Neuron (in vitro differentiated cells): ENCODE measurements around the gene SIM2.

ENCODE experiments used
- H2AFZ ChIP-seq: one replicate; pipeline ENCODE4 v1.6.1; 2013; ENCODE audit warnings: low read depth, mild to moderate bottlenecking, inconsistent platforms, low read length, moderate library complexity
- H3K27me3 ChIP-seq: one replicate; pipeline ENCODE4 v1.6.1; 2013; ENCODE audit warnings: low read length; ENCODE audit not compliant: insufficient read depth
- H3K36me3 ChIP-seq: one replicate; pipeline ENCODE4 v1.6.1; 2013; ENCODE audit warnings: low read length; ENCODE audit not compliant: insufficient read depth
- H3K4me1 ChIP-seq: one replicate; pipeline ENCODE4 v1.6.1; 2013; ENCODE audit warnings: low read length; ENCODE audit not compliant: insufficient read depth
- H3K4me3 ChIP-seq: 2 replicates; pipeline ENCODE4 v1.5.1; 2013; ENCODE audit warnings: mild to moderate bottlenecking, low read length, moderate library complexity
- H3K9me3 ChIP-seq: one replicate; pipeline ENCODE4 v1.6.1; 2013; ENCODE audit warnings: low read length

SIM2 gene

GRCh38 chr21:36699546-36700294 lies 805 bp downstream of the SIM2 start:
- H3K36me3 ChIP-seq = no peaks in the 10 kb centered on the region
- H3K27me3 ChIP-seq = peaks cover 99% of the 10 kb centered on the region
- peak overlapping the region; percentile 19 for H3K4me3 ChIP-seq
- peaks cover 30% of the 10 kb centered on the region for H3K4me1 ChIP-seq
- H3K9me3 ChIP-seq = no peaks in the 10 kb centered on the region
- H2AFZ ChIP-seq = peak overlapping the region; percentile 69

GRCh38 chr21:36700295-36700970 lies 1.5 kb downstream of the SIM2 start:
- H2AFZ ChIP-seq = peak overlapping the region; percentile 56
- H3K4me3 ChIP-seq = peak overlapping the region; percentile 26
- peaks cover 30% of the 10 kb centered on the region for H3K4me1 ChIP-seq

GRCh38 chr21:36700971-36701755 lies 2.2 kb downstream of the SIM2 start:
- peak overlapping the region; percentile 26 for H3K4me3 ChIP-seq
- H3K4me1 ChIP-seq = peaks cover 30% of the 10 kb centered on the region

More at GRCh38 chr21:36700295-36700970, 1.5 kb downstream of the SIM2 start:
- Histone ChIP-seq H3K36me3 (no peaks in the 10 kb centered on the region), H3K27me3 (peaks cover 99% of the 10 kb centered on the region), H3K9me3 (no peaks in the 10 kb centered on the region)

GRCh38 chr21:36701756-36702621 lies 3.1 kb downstream of the SIM2 start:
- H3K36me3 ChIP-seq = no peaks in the 10 kb centered on the region
- no peak overlapping the region for H3K4me3 ChIP-seq
- peak overlapping the region; percentile 56 for H2AFZ ChIP-seq
- H3K9me3 ChIP-seq = no peaks in the 10 kb centered on the region
- H3K4me1 ChIP-seq = peaks cover 30% of the 10 kb centered on the region
- peaks cover 99% of the 10 kb centered on the region for H3K27me3 ChIP-seq

More at GRCh38 chr21:36700971-36701755, 2.2 kb downstream of the SIM2 start:
- H3K9me3 ChIP-seq = no peaks in the 10 kb centered on the region
- H2AFZ ChIP-seq = peak overlapping the region; percentile 56
- no peaks in the 10 kb centered on the region for H3K36me3 ChIP-seq
- H3K27me3 ChIP-seq = peaks cover 99% of the 10 kb centered on the region

- no peak overlapping the region for H3K4me3 ChIP-seq
- H3K9me3 ChIP-seq = no peaks in the 10 kb centered on the region
- H2AFZ ChIP-seq = no peak overlapping the region
- H3K36me3 ChIP-seq = no peaks in the 10 kb centered on the region
- peaks cover 99% of the 10 kb centered on the region for H3K27me3 ChIP-seq
- H3K4me1 ChIP-seq = peaks cover 35% of the 10 kb centered on the region
Observed at GRCh38 chr21:36702622-36702968, 3.7 kb downstream of the SIM2 start.

- no peaks in the 10 kb centered on the region for H3K36me3 ChIP-seq
- H2AFZ ChIP-seq = no peak overlapping the region
- peaks cover 34% of the 10 kb centered on the region for H3K4me1 ChIP-seq
- H3K4me3 ChIP-seq = no peak overlapping the region
- H3K27me3 ChIP-seq = peaks cover 98% of the 10 kb centered on the region
- no peaks in the 10 kb centered on the region for H3K9me3 ChIP-seq
Observed at GRCh38 chr21:36703123-36703522, 4.2 kb downstream of the SIM2 start.

GRCh38 chr21:36703626-36704280 lies 4.8 kb downstream of the SIM2 start:
- Histone ChIP-seq H3K27me3 (peaks cover 98% of the 10 kb centered on the region), H3K9me3 (no peaks in the 10 kb centered on the region), H3K4me1 (peaks cover 34% of the 10 kb centered on the region), H3K4me3 (no peak overlapping the region), H2AFZ (no peak overlapping the region), H3K36me3 (no peaks in the 10 kb centered on the region)

GRCh38 chr21:36704281-36704957 lies 5.5 kb downstream of the SIM2 start:
- Histone ChIP-seq H2AFZ (no peak overlapping the region), H3K9me3 (no peaks in the 10 kb centered on the region), H3K4me3 (no peak overlapping the region), H3K4me1 (peaks cover 32% of the 10 kb centered on the region), H3K27me3 (peaks cover 99% of the 10 kb centered on the region), H3K36me3 (no peaks in the 10 kb centered on the region)

- Histone ChIP-seq H3K27me3 (peaks cover 99% of the 10 kb centered on the region), H3K36me3 (no peaks in the 10 kb centered on the region), H3K4me3 (no peak overlapping the region), H2AFZ (no peak overlapping the region), H3K4me1 (peaks cover 32% of the 10 kb centered on the region), H3K9me3 (no peaks in the 10 kb centered on the region)
Observed at GRCh38 chr21:36704958-36705678, 6.2 kb downstream of the SIM2 start.

GRCh38 chr21:36705679-36706481 lies 7.0 kb downstream of the SIM2 start:
- Histone ChIP-seq H3K36me3 (no peaks in the 10 kb centered on the region), H2AFZ (no peak overlapping the region), H3K27me3 (peaks cover 99% of the 10 kb centered on the region), H3K4me3 (no peak overlapping the region), H3K9me3 (no peaks in the 10 kb centered on the region), H3K4me1 (peaks cover 28% of the 10 kb centered on the region)

GRCh38 chr21:36706482-36706852 lies 7.6 kb downstream of the SIM2 start:
- H3K4me1 ChIP-seq = peaks cover 23% of the 10 kb centered on the region
- no peak overlapping the region for H2AFZ ChIP-seq
- no peak overlapping the region for H3K4me3 ChIP-seq

More at GRCh38 chr21:36706482-36706852, 7.6 kb downstream of the SIM2 start:
- Histone ChIP-seq H3K27me3 (peaks cover 99% of the 10 kb centered on the region), H3K9me3 (no peaks in the 10 kb centered on the region), H3K36me3 (no peaks in the 10 kb centered on the region)
